HFF-Myc (cell line): ENCODE data around the gene TBC1D21.

Source experiments
- DNase-seq: peaks from one replicate; pipeline ENCODE4 v3.0.0-alpha.2; 2011; ENCODE audit warnings: low read depth; ENCODE audit errors: extremely low read depth
- H3K4me3 ChIP-seq: replicated peaks from 2 replicates; pipeline ENCODE4 v1.5.1; 2011; ENCODE audit warnings: low read depth, mild to moderate bottlenecking, control low read depth, low read length
- CTCF ChIP-seq: IDR thresholded peaks from 2 replicates; pipeline ENCODE4 v1.5.1; 2012; ENCODE audit warnings: mild to moderate bottlenecking, low read depth, low read length, control low read depth; ENCODE audit errors: missing control alignments

The TBC1D21 gene

GRCh38 chr15:73857193-73857920 lies 16.0 kb upstream of the TBC1D21 start:
- no peak overlapping the region for H3K4me3 ChIP-seq
- DNase-seq, result no peak
- no peak for TF ChIP-seq CTCF

- no peak overlapping the region for H3K4me3 ChIP-seq
- DNase-seq, result no peak
- TF ChIP-seq CTCF, result no peak
These were observed 15.3 kb upstream of the TBC1D21 start for GRCh38 chr15:73858062-73858461.

- H3K4me3 ChIP-seq, result no peak overlapping the region
- TF ChIP-seq CTCF, result no peak
- no peak for DNase-seq
These were observed 11.1 kb upstream of the TBC1D21 start for GRCh38 chr15:73862276-73862675.

GRCh38 chr15:73865379-73865778 lies 8.0 kb upstream of the TBC1D21 start:
- DNase-seq, result no peak
- no peak for TF ChIP-seq CTCF
- H3K4me3 ChIP-seq, result no peak overlapping the region

- no peak for TF ChIP-seq CTCF
- no peak for DNase-seq
- H3K4me3 ChIP-seq, result no peak overlapping the region
These were observed 7.5 kb upstream of the TBC1D21 start for GRCh38 chr15:73865904-73866303.

GRCh38 chr15:73866481-73866880 lies 6.9 kb upstream of the TBC1D21 start:
- TF ChIP-seq CTCF, result no peak
- no peak for DNase-seq
- H3K4me3 ChIP-seq, result no peak overlapping the region

- no peak for DNase-seq
- H3K4me3 ChIP-seq, result no peak overlapping the region
- TF ChIP-seq CTCF, result no peak
These were observed 6.4 kb upstream of the TBC1D21 start for GRCh38 chr15:73866881-73867410.
